NT2/D1 (cell line): ENCODE measurements around the gene PGD.
"Not testable (repeated sequence)": the region's sequence is repeated elsewhere in the genome, so short reads cannot be mapped to it uniquely, and the experiment has no call there.

Experiments
- SUZ12 ChIP-seq: IDR thresholded peaks from 2 replicates; pipeline ENCODE4 v1.6.1; 2011; ENCODE audit not compliant: insufficient read length, insufficient read depth; ENCODE audit errors: extremely low read depth
- YY1 ChIP-seq: IDR thresholded peaks from 2 replicates; pipeline ENCODE4 v1.6.1; 2011; ENCODE audit not compliant: insufficient read length, insufficient read depth

- not testable (repeated sequence) for TF ChIP-seq YY1, SUZ12
Observed at GRCh38 chr1:10457462-10457861, 58.6 kb downstream of the PGD start.
